Astrocyte (in vitro differentiated cells and primary cell): ENCODE measurements around the gene PRR16.

Experiments used
- CTCF ChIP-seq: IDR thresholded peaks from 2 replicates; pipeline ENCODE4 v1.5.1; 2011; ENCODE audit warnings: low read depth, mild to moderate bottlenecking, inconsistent platforms, low read length, moderate library complexity; ENCODE audit not compliant: insufficient read depth
- EZH2 ChIP-seq: IDR thresholded peaks from 2 replicates; pipeline ENCODE4 v1.6.1; 2012; ENCODE audit warnings: mild to moderate bottlenecking, low read length, inconsistent platforms; ENCODE audit not compliant: insufficient read depth

- TF ChIP-seq EZH2, result no peak
- TF ChIP-seq CTCF, result no peak
Observed at GRCh38 chr5:120452471-120452870, 11.6 kb upstream of the PRR16 start.
